SK-N-SH (cell line): ENCODE results near the gene ADAMTS15. TPM values are rescaled to one million over a fixed set of nuclear protein-coding genes. Genes with fewer than 3 reads are reported as not detected.

ENCODE experiments used
- CTCF ChIA-PET: fragments of 300-600, 350-600 bp; formaldehyde crosslinking; extraction: SDS; loops from one replicate; lab custom pipeline; 2021; lab: Yijun Ruan, JAX
- POLR2A ChIA-PET: fragments of 350-600 bp; sonication (Branson Sonifier 250); formaldehyde crosslinking; extraction: SDS; loops from one replicate; lab custom pipeline; 2020; ENCODE audit warnings: antibody characterized with exemption, inconsistent platforms; lab: Yijun Ruan, JAX
- DNase-seq: peaks from one replicate; pipeline ENCODE4 v3.0.0; 2012
- H2AFZ ChIP-seq: fragments of 200-600 bp; sonication (generic); 2 replicates; pipeline ENCODE4 v1.8.1; 2016; ENCODE audit warnings: antibody characterized with exemption, mild to moderate bottlenecking, low read depth
- H3F3A ChIP-seq: fragments of 200-600 bp; sonication (generic); replicated peaks from 2 replicates; pipeline ENCODE3; 2016; ENCODE audit warnings: antibody characterized with exemption, mild to moderate bottlenecking; ENCODE audit not compliant: insufficient read depth
- H3K27ac ChIP-seq, 2 experiments: fragments of 200-500 bp in 1 of 2; fragments of 200-600 bp in 1 of 2; sonication (Bioruptor generic) in 1 of 2; sonication (generic), shearing (Covaris generic) in 1 of 2; 2 replicates each; pipeline versions ENCODE4 v1.5.1 to v1.6.1; 2014 to 2016; ENCODE audit warnings: low read depth in 2 of 2, inconsistent platforms in 1 of 2, low read length in 1 of 2, mild to moderate bottlenecking in 1 of 2, mixed read lengths in 1 of 2
- H3K27me3 ChIP-seq: fragments of 200-600 bp; sonication (generic), shearing (Covaris generic); 2 replicates; pipeline ENCODE4 v1.6.1; 2016; ENCODE audit warnings: mixed run types; ENCODE audit not compliant: insufficient read depth
- H3K36me3 ChIP-seq, 2 experiments: fragments of 200-500 bp in 1 of 2; fragments of 200-600 bp in 1 of 2; sonication (Bioruptor generic) in 1 of 2; sonication (generic) in 1 of 2; replicated peaks in 1 of 2; 2 replicates each; pipeline versions ENCODE3 to v1.5.1; 2014 to 2016; ENCODE audit warnings: low read length in 1 of 2, mild to moderate bottlenecking in 1 of 2; ENCODE audit not compliant: insufficient read depth in 2 of 2, control insufficient read depth in 1 of 2
- H3K4me1 ChIP-seq, 2 experiments: fragments of 200-500 bp in 1 of 2; fragments of 200-600 bp in 1 of 2; sonication (Bioruptor generic) in 1 of 2; sonication (generic), shearing (Covaris generic) in 1 of 2; 2 replicates each; pipeline versions ENCODE4 v1.5.1 to v1.6.1; 2014 to 2016; ENCODE audit warnings: low read depth in 1 of 2, low read length in 1 of 2, mixed run types in 1 of 2; ENCODE audit not compliant: insufficient read depth in 2 of 2, control insufficient read depth in 1 of 2
- H3K4me2 ChIP-seq: fragments of 200-600 bp; sonication (generic), shearing (Covaris generic); 2 replicates; pipeline ENCODE4 v1.6.1; 2017; ENCODE audit warnings: mixed run types
- H3K4me3 ChIP-seq, 2 experiments: fragments of 200-500 bp in 1 of 2; fragments of 200-600 bp in 1 of 2; sonication (Bioruptor generic) in 1 of 2; sonication (generic), shearing (Covaris generic) in 1 of 2; 2 replicates each; pipeline versions ENCODE4 v1.5.1 to v1.8.1; 2014 to 2016; ENCODE audit warnings: low read depth in 2 of 2, inconsistent platforms in 1 of 2, low read length in 1 of 2, mild to moderate bottlenecking in 1 of 2, mixed read lengths in 1 of 2, moderate library complexity in 1 of 2
- H3K79me2 ChIP-seq: fragments of 200-600 bp; sonication (generic); 2 replicates; pipeline ENCODE4 v1.8.1; 2017; ENCODE audit warnings: mild to moderate bottlenecking; ENCODE audit not compliant: insufficient read depth
- H3K9ac ChIP-seq: fragments of 200-600 bp; sonication (generic); 2 replicates; pipeline ENCODE4 v1.6.1; 2017; ENCODE audit warnings: mixed run types
- H3K9me2 ChIP-seq: fragments of 200-600 bp; sonication (generic); 2 replicates; pipeline ENCODE4 v1.6.1; 2017; ENCODE audit warnings: mixed run types
- H3K9me3 ChIP-seq: fragments of 200-600 bp; sonication (generic); 2 replicates; pipeline ENCODE4 v1.6.1; 2017; ENCODE audit warnings: mixed run types, mild to moderate bottlenecking, moderate library complexity
- H4K20me1 ChIP-seq: fragments of 200-600 bp; sonication (generic); 2 replicates; pipeline ENCODE4 v1.6.1; 2017; ENCODE audit warnings: mild to moderate bottlenecking, mixed run types; ENCODE audit not compliant: insufficient read depth
- CTCF ChIP-seq: fragments of 200-600 bp; sonication (generic); IDR thresholded peaks from 2 replicates; pipeline ENCODE4 v1.6.1; 2017; ENCODE audit warnings: antibody characterized with exemption, mild to moderate bottlenecking, moderate library complexity
- ELF1 ChIP-seq: IDR thresholded peaks from 2 replicates; pipeline ENCODE4 v1.4.0; 2012
- EZH2phosphoT487 ChIP-seq: fragments of 200-600 bp; sonication (generic); IDR thresholded peaks from 2 replicates; pipeline ENCODE4 v1.6.1; 2017; ENCODE audit warnings: low read depth, mixed run types, mild to moderate bottlenecking, antibody characterized with exemption, moderate library complexity, borderline replicate concordance
- FOXJ3 ChIP-seq: sonication (generic); formaldehyde crosslinking; IDR thresholded peaks from 2 replicates; pipeline ENCODE4 v1.5.1; 2020; ENCODE audit warnings: mild to moderate bottlenecking, missing genetic modification reagents
- GABPA ChIP-seq: IDR thresholded peaks from 2 replicates; pipeline ENCODE4 v1.4.0; 2012; ENCODE audit warnings: low read depth, mild to moderate bottlenecking
- GATA2 ChIP-seq: sonication (generic); formaldehyde crosslinking; IDR thresholded peaks from 2 replicates; pipeline ENCODE4 v1.5.0; 2020; ENCODE audit warnings: mild to moderate bottlenecking, missing genetic modification reagents
- MXI1 ChIP-seq: IDR thresholded peaks from 2 replicates; pipeline ENCODE4 v1.6.1; 2012; ENCODE audit warnings: mild to moderate bottlenecking, low read depth, low read length, improper control_type of control experiment
- NFIC ChIP-seq: IDR thresholded peaks from 2 replicates; pipeline ENCODE4 v1.4.0; 2012; ENCODE audit warnings: borderline replicate concordance
- POLR2AphosphoS5 ChIP-seq: IDR thresholded peaks from 2 replicates; pipeline ENCODE4 v1.6.1; 2012; ENCODE audit warnings: low read depth, low read length
- RFX5 ChIP-seq: IDR thresholded peaks from 2 replicates; pipeline ENCODE4 v1.6.1; 2012; ENCODE audit warnings: mild to moderate bottlenecking, improper control_type of control experiment, low read length
- RXRA ChIP-seq: IDR thresholded peaks from 2 replicates; pipeline ENCODE4 v1.4.0; 2012; ENCODE audit warnings: low read depth, mild to moderate bottlenecking, borderline replicate concordance
- SIN3A ChIP-seq: IDR thresholded peaks from 2 replicates; pipeline ENCODE4 v1.6.1; 2012; ENCODE audit warnings: low read depth, mild to moderate bottlenecking, low read length, moderate library complexity, borderline replicate concordance
- TAF1 ChIP-seq: IDR thresholded peaks from 2 replicates; pipeline ENCODE4 v1.6.1; 2012; ENCODE audit warnings: low read depth, mild to moderate bottlenecking, low read length, moderate library complexity, borderline replicate concordance
- TCF12 ChIP-seq: IDR thresholded peaks from 2 replicates; pipeline ENCODE4 v1.4.0; 2012
- TEAD4 ChIP-seq: IDR thresholded peaks from 2 replicates; pipeline ENCODE4 v1.4.0; 2012; ENCODE audit warnings: mild to moderate bottlenecking, borderline replicate concordance; ENCODE audit not compliant: insufficient read depth
- USF2 ChIP-seq: fragments of 150-350 bp; IDR thresholded peaks from 2 replicates; pipeline ENCODE4 v1.6.1; 2017; ENCODE audit warnings: antibody characterized with exemption, low read length, low read depth, borderline replicate concordance
- polyA plus RNA-seq, 3 experiments: library from polyadenylated mRNA; depleted of rRNA; stranded (reverse); fragments of >200 nt; gene quantifications; 2 replicates each; pipeline ENCODE4 v1.2.3, GENCODE V29; 2012
- TF ChIP-seq, protein P1 (sequence below): IDR thresholded peaks from 2 replicates; pipeline ENCODE4 v1.6.1; 2012; ENCODE audit warnings: mild to moderate bottlenecking, low read depth, low read length, moderate library complexity
- TF ChIP-seq, protein P2 (sequence below): IDR thresholded peaks from 2 replicates; pipeline ENCODE4 v1.4.0; 2012; ENCODE audit warnings: low read depth, borderline replicate concordance
- TF ChIP-seq, protein P3 (sequence below): IDR thresholded peaks from 2 replicates; pipeline ENCODE4 v1.4.0; 2012; ENCODE audit warnings: low read depth, borderline replicate concordance
- TF ChIP-seq, protein P4 (sequence below): IDR thresholded peaks from 2 replicates; pipeline ENCODE4; 2012

Gene ADAMTS15
- polyA plus RNA-seq, 1 of the 3 experiments (the other 2 are of a cell fraction): 1.1 TPM

DNA sequence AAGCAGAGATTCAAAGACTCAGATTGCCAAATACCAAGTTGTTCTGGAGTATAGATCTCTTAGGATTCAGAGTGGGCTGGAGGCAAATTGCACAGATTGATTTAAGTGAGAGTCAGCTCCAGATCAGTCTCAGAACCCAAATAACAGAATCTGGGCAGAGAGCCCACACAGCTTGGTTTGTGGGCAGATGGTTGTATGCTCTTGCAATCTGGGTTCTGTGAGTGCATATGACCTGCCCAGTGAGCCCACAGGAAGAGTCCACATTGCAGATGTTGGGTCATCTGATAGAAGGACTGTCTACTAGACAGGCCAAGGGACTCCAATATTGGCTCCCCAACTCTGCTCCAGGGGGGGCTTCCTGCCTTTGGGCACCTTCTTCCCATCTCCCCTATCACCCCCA, 65.9 kb downstream of the ADAMTS15 start:
- Histone ChIP-seq H3K4me2 (no peak overlapping the region), H3F3A (no peaks in the 10 kb centered on the region), H3K9ac (no peak overlapping the region), H3K27me3 (no peaks in the 10 kb centered on the region), H3K27ac (no peak overlapping the region), H3K4me3 (no peak overlapping the region), H2AFZ (no peak overlapping the region), H3K79me2 (no peaks in the 10 kb centered on the region), H3K36me3 (no peaks in the 10 kb centered on the region), H3K9me3 (no peaks in the 10 kb centered on the region), H3K4me1 (no peaks in the 10 kb centered on the region; a peak in 1 of 4 replicates), H3K9me2 (no peaks in the 10 kb centered on the region), H4K20me1 (no peaks in the 10 kb centered on the region)
- no peak for TF ChIP-seq FOXJ3 (CRISPR knock-in tag)
- TF ChIP-seq GATA2 (CRISPR knock-in tag): no peak
- TF ChIP-seq ELF1: no peak
- TF ChIP-seq MXI1: no peak
- no peak for TF ChIP-seq TAF1
- TF ChIP-seq SIN3A: no peak
- no peak for TF ChIP-seq NFIC
- TF ChIP-seq POLR2AphosphoS5: no peak
- TF ChIP-seq TEAD4: no peak
- TF ChIP-seq, protein P1, sequence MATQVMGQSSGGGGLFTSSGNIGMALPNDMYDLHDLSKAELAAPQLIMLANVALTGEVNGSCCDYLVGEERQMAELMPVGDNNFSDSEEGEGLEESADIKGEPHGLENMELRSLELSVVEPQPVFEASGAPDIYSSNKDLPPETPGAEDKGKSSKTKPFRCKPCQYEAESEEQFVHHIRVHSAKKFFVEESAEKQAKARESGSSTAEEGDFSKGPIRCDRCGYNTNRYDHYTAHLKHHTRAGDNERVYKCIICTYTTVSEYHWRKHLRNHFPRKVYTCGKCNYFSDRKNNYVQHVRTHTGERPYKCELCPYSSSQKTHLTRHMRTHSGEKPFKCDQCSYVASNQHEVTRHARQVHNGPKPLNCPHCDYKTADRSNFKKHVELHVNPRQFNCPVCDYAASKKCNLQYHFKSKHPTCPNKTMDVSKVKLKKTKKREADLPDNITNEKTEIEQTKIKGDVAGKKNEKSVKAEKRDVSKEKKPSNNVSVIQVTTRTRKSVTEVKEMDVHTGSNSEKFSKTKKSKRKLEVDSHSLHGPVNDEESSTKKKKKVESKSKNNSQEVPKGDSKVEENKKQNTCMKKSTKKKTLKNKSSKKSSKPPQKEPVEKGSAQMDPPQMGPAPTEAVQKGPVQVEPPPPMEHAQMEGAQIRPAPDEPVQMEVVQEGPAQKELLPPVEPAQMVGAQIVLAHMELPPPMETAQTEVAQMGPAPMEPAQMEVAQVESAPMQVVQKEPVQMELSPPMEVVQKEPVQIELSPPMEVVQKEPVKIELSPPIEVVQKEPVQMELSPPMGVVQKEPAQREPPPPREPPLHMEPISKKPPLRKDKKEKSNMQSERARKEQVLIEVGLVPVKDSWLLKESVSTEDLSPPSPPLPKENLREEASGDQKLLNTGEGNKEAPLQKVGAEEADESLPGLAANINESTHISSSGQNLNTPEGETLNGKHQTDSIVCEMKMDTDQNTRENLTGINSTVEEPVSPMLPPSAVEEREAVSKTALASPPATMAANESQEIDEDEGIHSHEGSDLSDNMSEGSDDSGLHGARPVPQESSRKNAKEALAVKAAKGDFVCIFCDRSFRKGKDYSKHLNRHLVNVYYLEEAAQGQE: no peak
- TF ChIP-seq, protein P2, sequence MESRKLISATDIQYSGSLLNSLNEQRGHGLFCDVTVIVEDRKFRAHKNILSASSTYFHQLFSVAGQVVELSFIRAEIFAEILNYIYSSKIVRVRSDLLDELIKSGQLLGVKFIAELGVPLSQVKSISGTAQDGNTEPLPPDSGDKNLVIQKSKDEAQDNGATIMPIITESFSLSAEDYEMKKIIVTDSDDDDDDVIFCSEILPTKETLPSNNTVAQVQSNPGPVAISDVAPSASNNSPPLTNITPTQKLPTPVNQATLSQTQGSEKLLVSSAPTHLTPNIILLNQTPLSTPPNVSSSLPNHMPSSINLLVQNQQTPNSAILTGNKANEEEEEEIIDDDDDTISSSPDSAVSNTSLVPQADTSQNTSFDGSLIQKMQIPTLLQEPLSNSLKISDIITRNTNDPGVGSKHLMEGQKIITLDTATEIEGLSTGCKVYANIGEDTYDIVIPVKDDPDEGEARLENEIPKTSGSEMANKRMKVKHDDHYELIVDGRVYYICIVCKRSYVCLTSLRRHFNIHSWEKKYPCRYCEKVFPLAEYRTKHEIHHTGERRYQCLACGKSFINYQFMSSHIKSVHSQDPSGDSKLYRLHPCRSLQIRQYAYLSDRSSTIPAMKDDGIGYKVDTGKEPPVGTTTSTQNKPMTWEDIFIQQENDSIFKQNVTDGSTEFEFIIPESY: no peak
- TF ChIP-seq TCF12: no peak
- TF ChIP-seq RFX5: no peak
- TF ChIP-seq GABPA: no peak
- TF ChIP-seq CTCF: no peak
- no peak for TF ChIP-seq USF2
- TF ChIP-seq, protein P3, sequence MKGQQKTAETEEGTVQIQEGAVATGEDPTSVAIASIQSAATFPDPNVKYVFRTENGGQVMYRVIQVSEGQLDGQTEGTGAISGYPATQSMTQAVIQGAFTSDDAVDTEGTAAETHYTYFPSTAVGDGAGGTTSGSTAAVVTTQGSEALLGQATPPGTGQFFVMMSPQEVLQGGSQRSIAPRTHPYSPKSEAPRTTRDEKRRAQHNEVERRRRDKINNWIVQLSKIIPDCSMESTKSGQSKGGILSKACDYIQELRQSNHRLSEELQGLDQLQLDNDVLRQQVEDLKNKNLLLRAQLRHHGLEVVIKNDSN: no peak
- no peak for TF ChIP-seq EZH2phosphoT487
- TF ChIP-seq RXRA: no peak
- TF ChIP-seq, protein P4, sequence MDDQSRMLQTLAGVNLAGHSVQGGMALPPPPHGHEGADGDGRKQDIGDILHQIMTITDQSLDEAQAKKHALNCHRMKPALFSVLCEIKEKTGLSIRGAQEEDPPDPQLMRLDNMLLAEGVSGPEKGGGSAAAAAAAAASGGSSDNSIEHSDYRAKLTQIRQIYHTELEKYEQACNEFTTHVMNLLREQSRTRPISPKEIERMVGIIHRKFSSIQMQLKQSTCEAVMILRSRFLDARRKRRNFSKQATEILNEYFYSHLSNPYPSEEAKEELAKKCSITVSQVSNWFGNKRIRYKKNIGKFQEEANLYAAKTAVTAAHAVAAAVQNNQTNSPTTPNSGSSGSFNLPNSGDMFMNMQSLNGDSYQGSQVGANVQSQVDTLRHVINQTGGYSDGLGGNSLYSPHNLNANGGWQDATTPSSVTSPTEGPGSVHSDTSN: no peak
- ChIA-PET POLR2A (no interaction called here), CTCF (no interaction called here)
- no peak for DNase-seq
